ENCODE measurements around the gene ADGRD2.

Gene ADGRD2

DNA sequence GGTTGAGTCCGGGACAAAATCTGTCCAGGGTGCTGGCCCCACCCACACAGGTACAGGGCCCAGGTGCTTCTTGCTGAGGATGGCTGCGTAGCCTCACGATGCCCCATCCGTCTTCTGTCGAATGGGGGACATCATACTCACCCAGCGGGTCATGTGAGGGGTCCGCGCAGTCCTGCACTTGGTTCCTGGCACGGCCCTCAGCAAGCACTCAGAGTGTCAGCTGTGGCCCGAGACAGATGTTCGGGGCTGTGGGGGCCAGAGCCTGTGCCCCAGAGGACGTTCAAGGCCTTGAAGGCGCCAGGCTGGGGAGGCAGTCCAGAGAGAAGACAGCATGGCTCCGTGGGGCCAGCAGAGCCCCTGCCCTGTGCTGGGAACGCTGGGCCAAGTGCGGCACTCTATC is 29.1 kb downstream of the ADGRD2 start:
- no peak for DNase-seq

DNA sequence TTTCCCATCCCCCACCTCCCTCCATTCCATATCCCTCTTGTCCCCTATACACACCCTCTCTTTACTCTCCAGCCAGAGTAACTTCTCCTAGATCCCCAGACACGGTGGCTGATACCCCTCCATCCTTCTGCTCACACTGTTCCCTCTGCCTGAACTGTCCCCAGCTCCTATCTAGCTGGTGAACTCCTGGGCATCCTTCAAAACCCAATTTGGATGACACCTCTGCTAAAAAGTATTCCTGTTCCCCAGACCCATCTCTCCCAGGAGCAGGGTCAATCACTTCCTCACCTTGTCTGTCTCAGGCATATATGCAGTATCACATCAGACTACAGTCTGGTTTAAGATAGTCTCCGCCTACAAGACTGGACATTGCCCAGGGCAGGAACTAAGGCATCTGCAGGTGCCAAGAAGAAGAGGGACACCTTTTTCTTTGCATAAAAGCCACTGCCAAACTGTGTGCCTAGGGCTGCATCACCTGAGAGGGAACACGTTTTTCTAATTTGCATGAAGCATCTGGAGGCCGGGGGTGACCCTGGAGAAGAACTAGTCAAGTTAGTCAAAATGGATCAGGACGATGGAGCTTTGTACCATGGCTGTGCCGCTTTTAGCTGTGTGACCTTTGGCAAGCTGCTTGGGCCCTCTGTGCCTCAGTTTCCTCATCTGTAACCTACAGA is 29.8 kb downstream of the ADGRD2 start:
- DNase-seq, result no peak

DNA sequence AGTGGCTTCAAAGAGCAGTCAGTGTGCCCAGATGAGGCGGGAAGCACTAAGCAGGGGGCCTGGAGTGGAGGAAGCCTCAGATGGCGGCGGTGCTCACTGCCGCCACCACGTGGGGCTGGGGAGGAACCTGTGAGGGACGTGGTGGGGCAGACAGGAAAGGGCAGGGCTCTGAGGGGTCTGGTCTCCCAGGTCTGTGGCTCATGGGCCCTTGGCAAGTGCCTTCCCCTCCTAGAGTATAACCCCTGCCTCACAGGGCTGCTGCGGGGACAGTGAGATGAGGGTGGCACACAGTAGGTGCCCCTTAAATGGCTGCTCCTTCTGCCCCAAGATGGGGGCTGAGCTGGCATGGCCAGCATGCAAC is 30.4 kb downstream of the ADGRD2 start:
- no peak for DNase-seq

DNA sequence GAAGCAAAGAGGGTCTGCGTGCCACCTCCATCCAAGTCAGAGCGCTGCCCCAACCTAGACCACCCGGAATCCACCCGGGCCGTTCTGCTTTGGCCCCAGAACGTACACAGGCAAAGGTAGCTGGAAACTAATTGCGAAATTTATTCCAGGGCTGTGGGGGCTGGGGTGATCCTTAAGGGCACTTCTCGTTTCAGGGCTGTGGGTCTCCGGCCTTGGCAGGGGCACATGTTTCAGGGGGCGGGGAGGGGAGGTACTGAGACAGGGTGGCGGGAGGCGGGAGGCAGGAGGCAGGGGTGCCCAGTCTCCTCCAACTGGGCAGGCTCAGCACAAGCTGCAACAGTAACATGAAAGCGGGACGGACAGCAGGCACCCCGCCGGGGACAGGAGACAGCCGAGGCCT is 30.9 kb downstream of the ADGRD2 start:
- DNase-seq, result no peak

DNA sequence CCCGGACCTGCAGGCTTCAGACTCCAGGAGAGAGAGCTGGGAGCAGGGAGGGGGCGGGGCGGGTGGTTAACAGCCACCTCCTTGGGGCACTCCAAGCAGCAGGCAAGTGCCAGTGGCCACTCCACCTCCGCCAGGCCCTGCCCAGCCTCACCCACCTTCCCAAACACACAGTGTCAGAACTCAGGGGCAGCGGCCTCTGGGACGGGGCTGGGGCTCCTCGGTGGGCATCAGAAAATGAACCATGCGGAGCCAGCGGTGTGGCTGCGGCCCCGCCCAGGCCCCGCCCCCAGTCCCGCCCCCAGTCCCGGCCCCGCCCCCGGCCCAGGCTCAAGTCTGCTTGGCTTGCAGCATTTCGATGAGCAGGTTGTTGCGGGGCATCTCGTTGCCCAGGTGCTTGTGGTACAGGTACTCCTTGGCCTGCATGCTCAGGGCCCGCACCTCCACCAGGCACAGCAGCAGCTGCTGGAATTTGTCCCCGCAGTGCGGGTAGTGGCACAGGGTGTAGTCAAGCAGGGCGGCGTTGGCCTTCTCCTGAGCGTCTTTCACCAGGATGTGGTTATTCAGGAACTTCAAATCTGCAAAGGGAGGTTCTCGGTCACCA is 32.3 kb downstream of the ADGRD2 start:
- no peak for DNase-seq

DNA sequence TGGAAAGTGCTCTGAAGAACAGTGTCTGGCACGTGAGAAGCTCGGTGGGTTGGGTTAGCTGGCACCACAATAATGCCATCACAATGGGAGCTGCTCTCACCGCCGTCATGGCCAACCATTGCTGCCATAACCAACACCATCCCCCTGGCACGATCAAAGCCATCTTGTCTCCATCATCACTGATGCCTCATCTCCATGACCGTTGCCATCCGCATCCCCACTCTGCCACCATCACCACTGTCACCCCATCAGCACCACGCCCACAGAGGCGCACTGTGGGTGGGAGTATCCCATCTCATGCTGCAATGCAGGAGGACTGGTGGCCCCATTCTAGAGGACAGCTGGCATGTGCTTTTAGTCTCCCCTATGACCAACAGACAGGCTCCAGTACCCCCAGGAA is 33.2 kb downstream of the ADGRD2 start:
- DNase-seq, result no peak

DNA sequence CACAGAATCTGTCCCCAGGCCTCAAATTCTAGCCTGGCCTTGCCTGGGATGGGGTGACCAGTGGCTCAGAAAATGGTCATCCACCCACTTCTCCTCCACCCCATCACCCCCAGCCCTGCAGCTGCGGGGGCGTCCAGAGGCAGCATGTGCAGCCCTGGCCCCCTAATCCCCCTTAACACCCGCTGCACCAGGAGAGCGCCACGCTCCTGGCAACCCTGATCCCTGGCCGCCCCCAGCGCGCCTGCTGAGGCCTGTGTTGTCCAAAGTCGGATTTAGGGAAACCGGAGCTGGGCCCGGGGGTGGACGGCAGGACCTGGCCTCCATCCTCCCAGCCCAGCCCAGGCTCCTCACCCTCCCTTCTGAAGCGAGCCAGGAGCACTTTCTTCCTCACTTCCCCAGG is 35.0 kb downstream of the ADGRD2 start:
- no peak for DNase-seq

DNA sequence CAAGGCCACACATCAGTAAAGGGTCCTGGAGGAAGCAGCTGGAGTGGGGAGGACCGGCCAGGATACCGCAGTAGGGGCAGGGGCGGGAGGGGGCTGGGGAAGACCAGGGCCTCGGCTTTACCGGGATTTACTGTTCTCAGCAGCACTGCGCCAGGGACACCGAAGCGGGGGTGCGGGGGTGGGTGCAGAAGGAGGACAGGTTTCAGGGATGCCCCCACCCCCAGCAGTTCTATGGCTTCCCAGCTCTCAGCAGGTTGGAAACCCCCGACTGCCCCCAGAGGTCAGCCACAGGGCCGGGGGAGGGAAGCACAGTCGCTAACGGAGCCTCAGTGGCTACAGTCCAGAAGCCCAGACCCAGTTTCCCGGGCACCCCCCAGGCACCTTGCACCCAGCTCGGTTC is 35.7 kb downstream of the ADGRD2 start:
- DNase-seq, result no peak

DNA sequence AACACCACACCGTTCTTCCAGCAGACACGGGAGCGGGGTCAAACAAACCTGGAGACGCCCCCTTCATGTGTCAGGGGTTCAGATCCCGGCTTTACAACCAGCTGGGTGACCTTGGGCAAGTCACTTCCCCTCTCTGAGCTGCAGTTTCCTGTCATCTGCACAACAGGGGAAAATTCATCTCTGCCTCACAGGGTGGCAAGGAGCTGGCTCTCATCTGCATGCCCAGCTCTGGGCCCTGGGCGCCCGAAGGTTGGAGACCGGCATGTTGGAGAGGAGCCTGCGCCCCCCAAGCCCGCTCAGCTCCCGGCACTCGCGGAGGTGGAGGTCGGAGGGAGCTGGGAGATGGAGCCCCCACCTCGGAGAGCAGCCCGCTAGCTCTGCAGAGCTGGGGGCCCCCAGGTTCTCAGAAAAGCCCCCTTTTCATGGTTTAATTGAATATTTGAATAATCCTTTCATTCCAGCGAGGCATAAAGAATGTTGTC is 36.6 kb downstream of the ADGRD2 start:
- DNase-seq, result no peak

DNA sequence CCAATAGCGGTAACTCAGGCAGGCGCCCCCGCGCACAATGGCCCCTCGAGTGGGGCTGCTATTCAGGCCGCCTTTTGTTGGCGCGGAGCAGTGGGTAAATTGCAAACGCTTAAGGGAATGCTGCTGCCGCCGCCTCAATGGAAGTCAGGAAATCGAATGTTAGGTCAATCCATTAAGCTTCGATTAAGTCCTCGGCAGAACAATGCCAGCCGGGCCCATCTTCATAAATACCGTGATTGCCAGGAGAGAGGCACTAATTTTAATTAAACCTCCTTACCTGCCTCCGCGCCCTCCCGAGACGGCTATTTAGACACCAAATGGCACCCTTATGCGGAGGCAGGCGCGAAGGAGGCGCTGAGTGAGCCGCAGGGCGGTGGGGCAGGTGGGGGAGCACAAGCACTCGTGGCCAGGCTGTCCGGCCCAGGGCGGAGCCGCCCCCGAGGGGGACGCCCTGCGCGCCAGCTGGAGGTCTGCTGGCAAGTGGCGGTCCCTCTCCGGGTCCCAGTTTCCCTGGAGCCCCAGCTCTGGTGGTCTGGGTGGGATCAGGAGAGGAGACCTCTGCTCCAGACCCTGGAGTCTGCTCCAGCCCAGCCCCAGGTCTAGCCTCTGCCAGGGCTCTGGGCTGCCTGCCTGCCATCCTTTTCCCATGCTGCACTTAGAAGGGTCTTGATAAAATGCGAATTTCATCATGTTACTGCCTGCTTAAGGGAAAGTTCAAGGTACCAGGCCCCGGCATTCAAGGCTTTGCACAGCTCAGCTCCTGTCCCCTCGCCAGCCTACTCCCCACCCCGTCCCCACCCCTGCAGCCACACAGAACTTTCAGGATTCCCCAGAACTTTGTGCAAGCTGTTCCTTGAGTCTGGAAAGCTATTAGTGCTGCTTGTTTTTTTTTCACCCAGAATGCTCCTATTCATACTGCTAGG is 37.3 kb downstream of the ADGRD2 start:
- DNase-seq, result no peak

DNA sequence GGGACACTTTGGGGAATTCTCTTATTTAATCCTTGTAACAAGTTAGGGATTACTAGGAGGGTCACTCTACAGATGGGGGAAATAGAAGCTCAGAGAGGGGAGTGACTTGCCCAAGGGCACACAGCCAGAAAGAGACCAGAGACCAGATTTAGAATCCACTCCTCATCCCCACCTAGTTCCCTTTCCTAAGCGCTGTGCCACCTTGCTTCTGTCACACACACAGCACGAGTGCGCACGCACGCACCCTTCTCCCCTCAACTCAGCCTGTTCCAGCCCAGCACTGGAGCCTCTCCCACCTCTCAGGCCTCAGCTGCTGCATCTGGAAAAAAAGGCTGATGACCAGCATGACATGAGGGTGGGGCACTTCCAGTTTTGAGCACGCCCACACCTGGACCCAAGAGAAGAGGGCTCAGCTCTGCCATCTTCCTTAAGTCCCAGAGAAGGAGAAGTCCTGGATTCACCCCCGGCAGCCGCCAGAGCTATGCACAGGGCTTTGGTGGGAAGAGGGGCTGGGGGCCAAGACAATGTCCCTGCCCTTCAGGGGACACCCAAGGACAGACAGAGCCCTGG is 38.5 kb downstream of the ADGRD2 start:
- DNase-seq, result no peak

DNA sequence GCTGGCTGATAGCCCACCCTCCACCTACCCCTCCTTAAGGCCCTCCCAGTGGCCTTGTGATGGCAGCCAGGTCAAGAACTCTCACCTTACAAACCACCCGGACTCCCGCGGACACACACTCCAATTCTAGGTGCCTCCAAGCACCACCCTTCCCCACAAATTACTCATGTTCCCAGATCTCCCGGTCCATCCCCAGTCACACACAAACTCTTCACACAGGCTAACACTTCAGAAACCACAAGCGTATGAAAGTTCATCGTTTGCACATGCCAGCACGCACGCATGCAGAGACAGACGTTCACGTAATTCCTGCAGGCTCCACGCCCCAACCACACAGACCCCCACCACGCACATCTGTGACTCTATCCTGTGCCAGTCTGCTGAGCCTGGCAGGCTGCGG is 39.0 kb downstream of the ADGRD2 start:
- no peak for DNase-seq

DNA sequence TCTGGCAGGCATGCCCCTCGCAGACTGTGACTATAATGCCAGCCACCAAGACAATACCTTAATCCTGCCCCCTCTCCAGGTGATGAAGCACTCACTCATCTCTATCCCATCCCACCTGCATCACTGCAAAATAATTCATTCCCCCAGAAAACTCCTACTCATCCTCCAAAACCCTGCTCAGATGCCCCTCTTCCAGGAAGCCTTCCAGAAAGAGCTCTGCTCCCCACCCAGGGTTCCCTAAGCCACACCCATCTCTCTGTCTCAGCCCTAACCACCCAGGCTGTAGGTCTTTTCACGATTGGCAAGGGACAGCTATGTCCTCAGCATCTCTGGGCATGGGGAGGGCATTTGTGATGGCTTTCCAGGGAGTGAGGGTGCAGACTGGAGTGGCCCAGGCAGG is 39.8 kb downstream of the ADGRD2 start:
- no peak for DNase-seq

DNA sequence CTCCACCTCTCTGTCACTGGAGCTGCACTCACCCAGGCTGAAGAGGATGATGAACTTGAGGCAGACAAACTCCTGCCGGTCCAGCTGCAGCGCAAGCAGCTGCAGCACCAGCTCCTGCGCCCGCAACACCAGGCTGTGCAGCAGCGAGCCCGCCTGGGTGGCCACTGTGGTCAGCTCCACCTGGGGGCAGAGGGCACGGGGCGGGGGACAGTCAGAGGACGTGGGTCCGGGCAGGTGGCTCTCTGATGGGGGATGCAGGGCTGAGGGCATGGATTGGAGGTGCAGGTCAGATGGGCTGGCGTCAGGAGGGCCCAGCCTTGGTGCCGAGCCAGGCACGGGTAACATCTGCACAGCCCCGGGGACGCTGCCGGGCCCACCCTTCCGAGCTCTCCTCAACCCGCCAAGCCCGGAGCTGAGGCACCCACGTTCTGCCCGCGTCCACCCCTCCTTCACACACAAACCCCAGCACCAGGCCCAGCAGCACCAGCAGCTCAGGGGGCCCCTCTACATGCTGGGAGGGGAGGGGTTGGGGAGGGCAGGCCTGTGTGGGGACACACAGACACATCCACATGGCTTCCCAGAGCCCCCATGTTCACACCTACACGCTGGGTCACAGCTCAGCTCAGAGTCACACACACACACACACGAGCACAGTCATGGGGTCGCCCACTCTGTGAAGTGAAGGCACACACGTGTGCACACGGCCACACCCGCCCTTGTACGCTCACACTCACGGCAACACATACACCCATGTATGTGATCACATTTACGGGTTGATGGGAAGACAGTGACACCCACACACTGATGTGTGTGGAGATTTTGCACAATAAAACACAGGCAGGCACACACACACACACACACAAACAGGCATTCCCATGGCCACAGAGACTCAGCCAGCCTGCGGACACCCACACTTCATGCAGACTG is 41.1 kb downstream of the ADGRD2 start:
- no peak for DNase-seq

DNA sequence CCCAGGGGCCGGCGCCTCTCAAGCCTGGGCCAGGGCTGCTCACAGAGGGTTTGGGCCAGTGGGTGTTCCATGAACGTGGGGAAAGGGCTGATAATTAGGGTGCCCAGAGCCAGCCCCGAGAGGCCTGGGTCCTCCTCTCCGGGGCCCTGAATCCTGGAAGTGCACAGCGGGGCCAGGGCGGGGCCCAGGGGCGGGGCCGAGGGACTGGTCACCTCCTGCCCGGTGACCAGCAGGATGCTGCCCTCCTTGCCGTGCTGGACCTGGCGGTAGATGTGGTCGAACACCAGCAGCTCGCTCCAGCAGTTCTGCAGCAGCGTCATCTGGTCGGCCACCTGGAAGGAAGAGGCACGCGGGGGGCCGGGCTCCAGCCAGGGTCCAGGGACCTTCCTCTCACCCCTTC is 42.6 kb downstream of the ADGRD2 start:
- DNase-seq, result no peak

DNA sequence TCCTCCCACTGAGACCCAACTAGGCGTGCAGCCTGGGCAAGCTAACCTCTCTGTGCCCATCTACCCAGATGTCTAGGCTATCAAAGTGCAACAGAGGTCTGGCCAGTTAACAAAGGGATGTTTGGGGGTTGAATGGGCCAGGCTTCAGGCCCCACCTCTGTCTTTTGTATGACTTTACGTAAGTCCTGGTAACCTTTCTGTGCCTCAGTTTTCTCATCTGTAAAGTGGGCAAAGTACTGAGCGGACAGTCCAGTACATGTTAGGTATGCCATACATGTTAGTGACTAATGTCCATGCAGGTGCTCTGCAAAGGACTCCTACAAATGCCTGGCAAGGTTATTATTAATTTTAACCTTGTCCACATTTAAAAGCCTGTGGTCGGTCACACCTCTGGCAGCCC is 43.0 kb downstream of the ADGRD2 start:
- DNase-seq, result no peak

DNA sequence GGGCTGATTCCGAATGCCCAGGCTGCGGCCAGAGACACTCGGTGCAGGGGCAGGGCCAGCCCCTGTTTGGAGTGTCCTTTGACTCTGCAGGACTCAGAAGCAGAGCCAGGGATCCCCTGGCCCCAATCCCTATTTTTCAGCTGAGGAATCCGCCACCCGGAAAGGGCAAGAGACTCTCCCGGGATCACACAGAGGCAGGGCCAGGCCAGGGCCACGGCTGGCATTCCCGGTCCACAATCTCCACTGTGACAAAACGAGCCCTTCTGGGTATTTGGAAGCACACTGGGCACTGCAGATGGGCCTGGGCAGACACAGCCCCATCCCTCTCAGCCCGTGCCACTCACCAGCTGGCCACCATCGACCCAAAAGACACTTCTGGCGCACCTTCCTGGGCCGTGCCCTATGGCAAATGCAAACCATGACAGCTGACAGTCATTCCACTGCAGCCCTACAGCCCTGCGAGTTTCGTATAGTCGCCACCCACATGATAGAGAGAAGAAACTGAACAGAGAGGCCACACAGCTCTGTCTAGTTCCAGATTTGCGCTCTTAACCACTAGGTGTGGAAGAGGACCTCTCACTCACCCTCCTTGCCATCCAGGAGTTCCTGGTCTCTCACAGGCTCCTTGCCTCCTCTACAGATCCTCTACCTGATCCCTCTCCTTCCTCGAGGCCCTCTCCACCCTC is 43.7 kb downstream of the ADGRD2 start:
- DNase-seq, result no peak

DNA sequence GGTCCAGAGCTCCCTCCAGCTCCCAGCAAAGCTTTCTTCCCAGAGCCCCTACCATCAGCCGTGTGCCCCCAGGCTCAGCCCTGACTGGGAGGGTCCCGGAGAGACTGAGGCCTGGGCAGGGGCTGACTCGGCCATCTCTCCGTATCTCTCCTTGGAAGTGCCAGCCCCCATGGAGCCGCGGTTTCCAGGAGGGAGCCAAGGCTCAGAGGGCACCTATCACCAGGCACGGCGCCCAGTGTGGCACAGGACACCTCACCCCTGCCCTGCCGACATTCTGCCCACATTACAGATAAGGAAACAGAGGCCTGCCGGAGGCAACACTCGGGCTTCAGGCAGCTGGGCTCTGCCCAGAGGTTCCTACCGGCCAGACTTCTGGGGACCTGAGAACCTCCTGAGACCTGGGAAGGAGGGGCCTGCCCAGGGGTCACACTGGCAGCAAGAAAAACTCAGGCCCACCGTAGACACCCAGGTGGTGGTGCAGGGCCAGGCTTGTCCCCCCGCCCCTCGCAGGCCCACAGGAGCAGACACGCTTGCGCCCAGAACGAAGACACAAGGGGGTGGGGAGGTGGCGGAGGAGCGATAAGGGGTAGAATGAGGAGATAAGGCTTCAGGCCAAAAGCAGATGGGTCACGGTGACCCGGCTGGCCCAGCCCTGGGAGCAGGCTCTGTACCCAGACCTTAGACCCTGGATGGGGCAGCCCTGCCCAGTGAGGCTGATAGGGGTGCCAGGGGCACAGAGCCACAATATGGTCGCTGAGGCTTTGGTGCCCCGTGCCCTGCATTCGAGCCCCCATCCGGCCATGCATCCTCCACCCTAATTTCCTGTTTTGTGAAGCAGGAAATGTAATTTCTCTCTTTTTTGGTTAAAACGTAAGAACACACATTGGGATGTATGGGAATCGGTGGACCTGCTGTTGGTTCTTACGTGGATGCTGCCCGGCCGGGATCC is 45.1 kb downstream of the ADGRD2 start:
- no peak for DNase-seq

DNA sequence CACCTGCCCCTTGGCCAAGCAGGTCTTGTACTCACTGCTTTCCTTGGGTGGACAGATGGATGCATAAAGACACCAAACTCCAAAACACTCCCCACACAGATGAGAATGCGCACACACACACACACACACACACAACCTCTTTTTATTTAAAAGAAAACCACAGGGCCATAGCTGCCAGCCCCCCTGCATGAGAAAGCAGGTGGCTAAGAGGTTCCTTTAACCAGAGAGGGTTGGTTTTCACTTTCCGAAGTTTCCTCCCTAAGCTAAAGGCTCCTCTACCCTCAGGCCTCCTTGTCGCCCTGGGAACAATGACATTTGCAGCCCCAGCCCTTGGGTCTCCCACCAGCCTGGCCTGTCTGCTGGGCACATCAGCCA is 45.8 kb downstream of the ADGRD2 start:
- DNase-seq, result no peak

Data from amygdala (tissue), 56 donors.